ENCODE results near the gene RBM46.

RBM46 gene

GRCh38 chr4:154743683-154744340 lies 37.3 kb upstream of the RBM46 start, which contains the start of gene LRAT:
TSS of gene LRAT (plus strand) at chr4:154744000. CDS start at chr4:154744327, 327 bp downstream.
- Histone ChIP-seq H3K36me3 (ENCODE audit: insufficient read depth, low read length) (no peaks in the 10 kb centered on the region), H3K4me1 (ENCODE audit: insufficient read depth, low read length, poor library complexity, severe bottlenecking) (no peaks in the 10 kb centered on the region), H4K20me1 (ENCODE audit: insufficient read depth, low read length, poor library complexity, severe bottlenecking) (no peaks in the 10 kb centered on the region), H3K4me2 (ENCODE audit: low read depth, low read length, poor library complexity, severe bottlenecking) (no peak within 1 kb of the TSS), H3K4me3 (ENCODE audit: low read length, poor library complexity, severe bottlenecking) (no peak within 1 kb of the TSS), H2AFZ (ENCODE audit: low read length) (no peak within 1 kb of the TSS), H3K9ac (ENCODE audit: low read depth, low read length, poor library complexity, severe bottlenecking) (no peak within 1 kb of the TSS), H3K79me2 (ENCODE audit: insufficient read depth, low read length) (no peaks in the 10 kb centered on the region), H3K9me3 (ENCODE audit: insufficient read depth, low read depth, low read length) (no peaks in the 10 kb centered on the region), H3K27me3 (ENCODE audit: insufficient read depth, low read length, poor library complexity, severe bottlenecking) (no peaks in the 10 kb centered on the region), H3F3A (ENCODE audit: low read depth) (no peaks in the 10 kb centered on the region), H3K9me2 (replicated peaks; ENCODE audit: low read depth, low read length) (0 out of 2 replicates have a peak, but pooled peaks cover 4% of the 10 kb centered on the region)
- TF ChIP-seq CTCF (conservative IDR thresholded peaks at IDR 0.05; ENCODE audit: low read length) (no peak), EZH2phosphoT487 (IDR thresholded peaks at IDR 0.05; ENCODE audit: borderline replicate concordance) (no peak)

DNA sequence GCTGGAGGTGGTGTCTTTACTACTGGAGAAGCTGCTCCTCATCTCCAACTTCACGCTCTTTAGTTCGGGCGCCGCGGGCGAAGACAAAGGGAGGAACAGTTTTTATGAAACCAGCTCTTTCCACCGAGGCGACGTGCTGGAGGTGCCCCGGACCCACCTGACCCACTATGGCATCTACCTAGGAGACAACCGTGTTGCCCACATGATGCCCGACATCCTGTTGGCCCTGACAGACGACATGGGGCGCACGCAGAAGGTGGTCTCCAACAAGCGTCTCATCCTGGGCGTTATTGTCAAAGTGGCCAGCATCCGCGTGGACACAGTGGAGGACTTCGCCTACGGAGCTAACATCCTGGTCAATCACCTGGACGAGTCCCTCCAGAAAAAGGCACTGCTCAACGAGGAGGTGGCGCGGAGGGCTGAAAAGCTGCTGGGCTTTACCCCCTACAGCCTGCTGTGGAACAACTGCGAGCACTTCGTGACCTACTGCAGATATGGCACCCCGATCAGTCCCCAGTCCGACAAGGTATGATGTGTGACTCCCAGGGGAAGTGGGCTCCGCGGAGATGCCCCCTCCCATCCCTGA lies 36.6 kb upstream of the RBM46 start:
- no peaks in the 10 kb centered on the region for H3K9me3 ChIP-seq (ENCODE audit: insufficient read depth, low read depth, low read length)
- H3K4me3 ChIP-seq (ENCODE audit: low read length, poor library complexity, severe bottlenecking), result no peak overlapping the region
- no peaks in the 10 kb centered on the region for H3K4me1 ChIP-seq (ENCODE audit: insufficient read depth, low read length, poor library complexity, severe bottlenecking)
- 0 out of 2 replicates have a peak, but pooled peaks cover 4% of the 10 kb centered on the region for H3K9me2 ChIP-seq (replicated peaks; ENCODE audit: low read depth, low read length)
- no peaks in the 10 kb centered on the region for H3K27me3 ChIP-seq (ENCODE audit: insufficient read depth, low read length, poor library complexity, severe bottlenecking)
- no peak overlapping the region for H3K4me2 ChIP-seq (ENCODE audit: low read depth, low read length, poor library complexity, severe bottlenecking)
- H2AFZ ChIP-seq (ENCODE audit: low read length), result no peak overlapping the region
- H3F3A ChIP-seq (ENCODE audit: low read depth), result no peaks in the 10 kb centered on the region
- H3K36me3 ChIP-seq (ENCODE audit: insufficient read depth, low read length), result no peaks in the 10 kb centered on the region
- no peak for TF ChIP-seq CTCF (conservative IDR thresholded peaks at IDR 0.05; ENCODE audit: low read length)
- no peak for TF ChIP-seq EZH2phosphoT487 (IDR thresholded peaks at IDR 0.05; ENCODE audit: borderline replicate concordance)
- H4K20me1 ChIP-seq (ENCODE audit: insufficient read depth, low read length, poor library complexity, severe bottlenecking), result no peaks in the 10 kb centered on the region
- no peak overlapping the region for H3K9ac ChIP-seq (ENCODE audit: low read depth, low read length, poor library complexity, severe bottlenecking)
- H3K79me2 ChIP-seq (ENCODE audit: insufficient read depth, low read length), result no peaks in the 10 kb centered on the region

DNA sequence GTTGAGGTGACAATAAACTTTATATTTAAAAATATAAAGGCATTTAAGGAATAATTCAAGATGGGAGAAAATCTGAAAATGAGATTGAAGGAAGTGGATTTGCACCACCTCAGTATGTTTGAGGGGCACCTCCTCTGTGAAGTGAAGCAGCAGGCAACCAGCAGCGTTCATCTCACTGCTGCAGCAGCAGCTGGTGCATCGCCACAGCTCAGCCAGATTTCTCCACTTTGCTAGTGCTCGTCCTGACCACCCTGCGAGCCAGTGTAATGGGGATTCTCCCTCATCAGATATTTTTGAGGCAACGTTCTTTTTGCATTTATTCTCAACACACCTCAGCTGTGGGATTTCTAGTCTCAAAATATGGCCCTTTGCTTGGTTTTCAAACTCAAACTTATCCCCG lies 23.4 kb upstream of the RBM46 start:
- no peaks in the 10 kb centered on the region for H3K9me2 ChIP-seq (replicated peaks; ENCODE audit: low read depth, low read length)
- H3K4me3 ChIP-seq (ENCODE audit: low read length, poor library complexity, severe bottlenecking), result no peak overlapping the region
- H2AFZ ChIP-seq (ENCODE audit: low read length), result no peak overlapping the region
- no peaks in the 10 kb centered on the region for H3F3A ChIP-seq (ENCODE audit: low read depth)
- H3K36me3 ChIP-seq (ENCODE audit: insufficient read depth, low read length), result no peaks in the 10 kb centered on the region
- TF ChIP-seq EZH2phosphoT487 (IDR thresholded peaks at IDR 0.05; ENCODE audit: borderline replicate concordance) (no peak), CTCF (conservative IDR thresholded peaks at IDR 0.05; ENCODE audit: low read length) (no peak)
- H4K20me1 ChIP-seq (ENCODE audit: insufficient read depth, low read length, poor library complexity, severe bottlenecking), result no peaks in the 10 kb centered on the region
- H3K79me2 ChIP-seq (ENCODE audit: insufficient read depth, low read length), result no peaks in the 10 kb centered on the region
- no peak overlapping the region for H3K9ac ChIP-seq (ENCODE audit: low read depth, low read length, poor library complexity, severe bottlenecking)
- H3K27me3 ChIP-seq (ENCODE audit: insufficient read depth, low read length, poor library complexity, severe bottlenecking), result no peaks in the 10 kb centered on the region
- no peak overlapping the region for H3K4me2 ChIP-seq (ENCODE audit: low read depth, low read length, poor library complexity, severe bottlenecking)
- H3K4me1 ChIP-seq (ENCODE audit: insufficient read depth, low read length, poor library complexity, severe bottlenecking), result no peaks in the 10 kb centered on the region
- no peaks in the 10 kb centered on the region for H3K9me3 ChIP-seq (ENCODE audit: insufficient read depth, low read depth, low read length)
